Measurements from ENCODE around the gene CIAO3.

CIAO3 gene

DNA sequence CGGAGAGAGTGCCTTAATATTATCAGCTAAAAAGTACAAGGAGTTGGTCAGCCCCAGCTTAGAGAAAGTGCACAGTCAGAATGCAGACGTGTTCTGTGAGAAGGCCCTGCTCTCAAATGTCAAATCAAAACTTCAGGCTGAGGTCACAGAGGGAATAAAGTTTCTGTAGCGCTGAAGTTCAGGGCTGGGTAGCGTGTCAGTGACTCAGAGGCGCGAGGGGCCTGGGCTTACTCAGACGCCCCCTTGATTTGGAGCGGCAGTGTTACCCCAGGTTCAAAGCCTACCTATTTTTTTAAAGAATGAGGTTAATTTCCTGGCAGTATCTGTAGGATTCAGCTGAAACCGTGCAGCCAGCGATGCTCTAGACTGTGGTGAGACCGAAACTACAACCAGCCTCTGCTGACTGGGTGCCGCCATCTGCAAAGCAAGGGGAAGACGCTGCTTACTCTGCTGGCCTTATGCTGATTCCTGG, 4.8 kb downstream of the CIAO3 start:
- Histone ChIP-seq H3K36me3 (replicated peaks; ENCODE audit: insufficient read depth, low read length) (no peaks in the 10 kb centered on the region), H3K4me2 (ENCODE audit: low read depth, low read length) (peak overlapping the region; percentile 69), H3K9me3 (replicated peaks; ENCODE audit: insufficient read depth, low read length) (no peaks in the 10 kb centered on the region), H3K4me3 (ENCODE audit: low read length) (no peak overlapping the region), H4K20me1 (ENCODE audit: insufficient read depth, low read length) (no peaks in the 10 kb centered on the region), H3K79me2 (ENCODE audit: low read length) (peaks cover 15% of the 10 kb centered on the region), H3K9me2 (replicated peaks; ENCODE audit: insufficient read depth, low read length) (no peaks in the 10 kb centered on the region), H3K27me3 (replicated peaks; ENCODE audit: insufficient read depth, low read length) (no peaks in the 10 kb centered on the region), H2AFZ (ENCODE audit: low read length) (no peak overlapping the region), H3K9ac (ENCODE audit: low read length) (peak overlapping the region; percentile 4; the same call in 1 of the 2 replicates), H3K4me1 (ENCODE audit: low read length) (peaks cover 38% of the 10 kb centered on the region), H3K27ac (ENCODE audit: low read length) (peak overlapping the region; percentile 79), H3F3A (ENCODE audit: insufficient read depth, low read length) (peaks cover 25% of the 10 kb centered on the region)
- DNase-seq: peak; percentile 88
- TF ChIP-seq EZH2 (optimal IDR thresholded peaks at IDR 0.05; ENCODE audit: low read depth, low read length): no peak
- no peak for TF ChIP-seq CTCF (IDR thresholded peaks at IDR 0.05; ENCODE audit: low read length)
- no peak for TF ChIP-seq EZH2phosphoT487 (IDR thresholded peaks at IDR 0.05; ENCODE audit: low read length)

- peaks cover 38% of the 10 kb centered on the region for H3K4me1 ChIP-seq (ENCODE audit: low read length)
- peak overlapping the region; percentile 4; the same call in 1 of the 2 replicates for H3K9ac ChIP-seq (ENCODE audit: low read length)
- TF ChIP-seq CTCF (IDR thresholded peaks at IDR 0.05; ENCODE audit: low read length): no peak
- no peak for TF ChIP-seq EZH2phosphoT487 (IDR thresholded peaks at IDR 0.05; ENCODE audit: low read length)
- H2AFZ ChIP-seq (ENCODE audit: low read length): no peak overlapping the region
- peak overlapping the region; percentile 69 for H3K4me2 ChIP-seq (ENCODE audit: low read depth, low read length)
- H4K20me1 ChIP-seq (ENCODE audit: insufficient read depth, low read length): no peaks in the 10 kb centered on the region
- DNase-seq: no peak
- H3K27ac ChIP-seq (ENCODE audit: low read length): peak overlapping the region; percentile 79; the same call in 1 of the 2 replicates
- no peaks in the 10 kb centered on the region for H3K9me2 ChIP-seq (replicated peaks; ENCODE audit: insufficient read depth, low read length)
- no peaks in the 10 kb centered on the region for H3K9me3 ChIP-seq (replicated peaks; ENCODE audit: insufficient read depth, low read length)
- H3F3A ChIP-seq (ENCODE audit: insufficient read depth, low read length): peaks cover 25% of the 10 kb centered on the region
- no peaks in the 10 kb centered on the region for H3K27me3 ChIP-seq (replicated peaks; ENCODE audit: insufficient read depth, low read length)
- H3K4me3 ChIP-seq (ENCODE audit: low read length): no peak overlapping the region
- H3K79me2 ChIP-seq (ENCODE audit: low read length): peaks cover 10% of the 10 kb centered on the region
- no peaks in the 10 kb centered on the region for H3K36me3 ChIP-seq (replicated peaks; ENCODE audit: insufficient read depth, low read length)
Measured at GRCh38 chr16:734981-735881, 5.6 kb downstream of the CIAO3 start.

- TF ChIP-seq EZH2phosphoT487 (IDR thresholded peaks at IDR 0.05; ENCODE audit: low read length) (no peak), CTCF (IDR thresholded peaks at IDR 0.05; ENCODE audit: low read length) (no peak), EZH2 (optimal IDR thresholded peaks at IDR 0.05; ENCODE audit: low read depth, low read length) (no peak)
- no peaks in the 10 kb centered on the region for H4K20me1 ChIP-seq (ENCODE audit: insufficient read depth, low read length)
- no peaks in the 10 kb centered on the region for H3K9me3 ChIP-seq (replicated peaks; ENCODE audit: insufficient read depth, low read length)
- H2AFZ ChIP-seq (ENCODE audit: low read length): no peak overlapping the region
- H3K4me2 ChIP-seq (ENCODE audit: low read depth, low read length): peak overlapping the region; percentile 69; the same call in 1 of the 2 replicates
- H3K27ac ChIP-seq (ENCODE audit: low read length): no peak overlapping the region
- DNase-seq: no peak
- peaks cover 2% of the 10 kb centered on the region for H3K79me2 ChIP-seq (ENCODE audit: low read length)
- H3K9ac ChIP-seq (ENCODE audit: low read length): no peak overlapping the region
- no peaks in the 10 kb centered on the region for H3K9me2 ChIP-seq (replicated peaks; ENCODE audit: insufficient read depth, low read length)
- H3K4me3 ChIP-seq (ENCODE audit: low read length): no peak overlapping the region
- no peaks in the 10 kb centered on the region for H3K27me3 ChIP-seq (replicated peaks; ENCODE audit: insufficient read depth, low read length)
- peaks cover 32% of the 10 kb centered on the region for H3K4me1 ChIP-seq (ENCODE audit: low read length)
- peaks cover 25% of the 10 kb centered on the region for H3F3A ChIP-seq (ENCODE audit: insufficient read depth, low read length)
- H3K36me3 ChIP-seq (replicated peaks; ENCODE audit: insufficient read depth, low read length): no peaks in the 10 kb centered on the region
Measured at GRCh38 chr16:734208-734980, 6.4 kb downstream of the CIAO3 start.

All from MM.1S (cell line).